ENCODE results near the gene PSG2. TPM values are rescaled to one million over a fixed set of nuclear protein-coding genes. Genes with fewer than 3 reads are reported as not detected.
"Not testable (repeated sequence)": the region's sequence is repeated elsewhere in the genome, so short reads cannot be mapped to it uniquely, and the experiment has no call there.

Gene PSG2
- total and polyA plus RNA-seq, 2 experiments from 2014 or later: 0.76 to 4.3 TPM

DNA sequence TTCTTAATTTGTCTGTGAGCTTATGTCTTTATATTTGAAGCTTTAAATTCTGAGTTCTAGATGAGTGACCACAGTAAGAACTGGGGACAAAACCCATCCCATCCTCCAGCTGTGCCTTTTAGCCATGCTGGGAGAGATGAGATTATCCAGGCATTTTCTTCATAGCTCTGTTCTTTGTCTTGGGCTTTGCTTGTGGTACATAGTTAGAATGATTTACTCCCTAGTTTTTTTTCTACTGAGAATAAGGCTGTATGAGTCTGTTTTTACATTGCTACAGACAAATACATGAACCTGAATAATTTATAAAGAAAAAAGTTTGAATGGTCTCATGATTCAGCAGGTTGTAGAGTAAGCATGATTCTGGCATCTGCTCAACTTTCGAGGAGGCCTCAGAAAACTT, 24.9 kb upstream of the PSG2 start:
- H3K27me3 ChIP-seq (replicated peaks; ENCODE audit: insufficient read depth); H3K36me3 ChIP-seq (ENCODE audit: low read depth); H3K9me3 ChIP-seq (ENCODE audit: low read depth); H3K9ac ChIP-seq; H4K20me1 ChIP-seq (ENCODE audit: insufficient read depth); DNase-seq; H3K4me3 ChIP-seq; H2AFZ ChIP-seq; H3K79me2 ChIP-seq (ENCODE audit: insufficient read depth); H3K9me2 ChIP-seq (ENCODE audit: insufficient read depth); H3K27ac ChIP-seq; H3K4me2 ChIP-seq (ENCODE audit: unreplicated experiment): not testable (repeated sequence)
- in situ Hi-C loops (cut with MboI): loop anchor here (10.0 kb wide), 1 partner anchor 307 kb away; the partner anchor contains the start of gene TEX101
- H3F3A ChIP-seq (ENCODE audit: insufficient read depth): peaks cover 21% of the 10 kb centered on the region
- H3K4me1 ChIP-seq (ENCODE audit: insufficient read depth): peaks cover 32% of the 10 kb centered on the region
- WGBS, 2 experiments (ENCODE audit: low coverage in 1 of 2, low lambda C conversion rate in 2 of 2, missing lambda C conversion rate in 2 of 2): 88 to 100% methylated on average over 1 of the region's 1 CpG

DNA sequence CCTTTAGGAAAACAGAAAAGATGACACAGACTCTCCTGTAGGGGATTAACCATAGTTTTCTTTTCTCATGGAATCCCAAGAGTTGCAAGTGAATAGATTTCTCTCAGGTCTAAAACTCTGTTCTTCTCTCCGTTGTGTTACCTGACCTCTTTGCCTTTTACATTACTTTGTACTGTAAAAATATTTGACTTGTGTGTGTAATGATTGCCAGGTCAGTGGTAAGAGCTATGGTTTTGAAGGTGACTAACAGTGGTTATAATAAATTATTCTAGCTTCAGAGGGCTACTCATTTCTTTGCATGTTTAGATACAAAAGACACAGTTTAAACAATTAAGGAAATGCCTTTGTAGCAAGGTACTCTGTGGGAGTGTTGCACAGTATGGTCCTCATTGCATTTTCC, 23.0 kb upstream of the PSG2 start:
- H3K4me1 ChIP-seq (ENCODE audit: insufficient read depth): peaks cover 26% of the 10 kb centered on the region
- 56 to 64% methylated on average over 1 of the region's 1 CpG for whole genome bisulfite sequencing, 2 experiments (ENCODE audit: low coverage in 1 of 2, low lambda C conversion rate in 2 of 2, missing lambda C conversion rate in 2 of 2)
- H3K9me2 ChIP-seq (ENCODE audit: insufficient read depth): no peaks in the 10 kb centered on the region
- no peaks in the 10 kb centered on the region for H3K9me3 ChIP-seq (ENCODE audit: low read depth)
- H3K4me3 ChIP-seq: no peak overlapping the region
- H3F3A ChIP-seq (ENCODE audit: insufficient read depth): peaks cover 23% of the 10 kb centered on the region
- no peaks in the 10 kb centered on the region for H3K27me3 ChIP-seq (replicated peaks; ENCODE audit: insufficient read depth)
- in situ Hi-C loops (cut with MboI): loop anchor here (10.0 kb wide), 1 partner anchor 309 kb away; the partner anchor contains the start of gene TEX101
- DNase-seq: peak; percentile 27
- no peaks in the 10 kb centered on the region for H3K36me3 ChIP-seq (ENCODE audit: low read depth)
- no peaks in the 10 kb centered on the region for H4K20me1 ChIP-seq (ENCODE audit: insufficient read depth)
- no peaks in the 10 kb centered on the region for H3K79me2 ChIP-seq (ENCODE audit: insufficient read depth)
- H3K27ac ChIP-seq: 0 out of 2 replicates have a peak overlapping the region, but pooled peaks have one; percentile 6
- H3K9ac ChIP-seq: no peak overlapping the region
- peak overlapping the region; percentile 3; the same call in 1 of the 2 replicates for H2AFZ ChIP-seq
- no peak for TF ChIP-seq EZH2phosphoT487 (IDR thresholded peaks at IDR 0.05; ENCODE audit: insufficient read depth, low read depth)
- no peak for TF ChIP-seq EZH2 (IDR thresholded peaks at IDR 0.05; ENCODE audit: insufficient read depth, poor library complexity, severe bottlenecking)
- H3K4me2 ChIP-seq (ENCODE audit: unreplicated experiment): peak overlapping the region; percentile 30

DNA sequence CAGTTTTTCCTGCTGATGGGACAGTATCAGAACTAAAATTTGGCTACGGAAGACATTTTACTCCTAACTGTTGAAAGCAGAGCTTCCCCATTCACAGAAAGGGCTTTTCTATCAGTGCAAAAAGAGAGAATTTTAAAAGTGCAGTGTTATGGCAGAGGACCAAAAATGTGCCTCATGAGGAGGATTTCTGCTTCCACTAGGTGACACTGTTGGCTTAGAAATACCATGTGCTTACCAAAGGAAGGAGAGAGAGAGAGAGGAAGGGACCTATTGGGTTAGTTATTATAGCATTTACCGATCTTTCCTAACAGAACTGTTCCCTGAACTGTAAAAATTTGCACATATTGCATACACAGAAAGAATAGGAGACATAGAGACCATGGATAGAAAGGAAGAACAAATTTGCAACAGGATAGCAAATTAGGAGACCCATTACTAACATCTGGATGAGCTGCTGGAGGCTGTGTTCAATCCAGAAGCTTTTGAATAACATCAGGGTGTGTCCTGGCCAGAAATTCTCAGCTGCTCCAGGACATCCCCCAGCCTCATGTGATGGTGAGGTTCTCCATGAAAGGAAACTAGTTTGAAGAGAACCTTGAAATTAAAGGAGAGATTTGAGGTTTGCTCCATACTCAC, 21.8 kb upstream of the PSG2 start:
- WGBS, 2 experiments (ENCODE audit: low coverage in 1 of 2, low lambda C conversion rate in 2 of 2, missing lambda C conversion rate in 2 of 2): 20 to 30% methylated on average over 2 of the region's 2 CpGs
- H2AFZ ChIP-seq: peak overlapping the region; percentile 66
- H3K9me3 ChIP-seq (ENCODE audit: low read depth); H3K36me3 ChIP-seq (ENCODE audit: low read depth); H3K9me2 ChIP-seq (ENCODE audit: insufficient read depth); H3K27me3 ChIP-seq (replicated peaks; ENCODE audit: insufficient read depth); H4K20me1 ChIP-seq (ENCODE audit: insufficient read depth); H3K4me3 ChIP-seq; H3K79me2 ChIP-seq (ENCODE audit: insufficient read depth); H3K9ac ChIP-seq: not testable (repeated sequence)
- peaks cover 18% of the 10 kb centered on the region for H3K4me1 ChIP-seq (ENCODE audit: insufficient read depth)
- in situ Hi-C loops (cut with MboI): loop anchor here (10.0 kb wide), 1 partner anchor 310 kb away; the partner anchor contains the start of gene TEX101
- peak; percentile 87 for DNase-seq
- H3K4me2 ChIP-seq (ENCODE audit: unreplicated experiment): peak overlapping the region; percentile 64
- H3F3A ChIP-seq (ENCODE audit: insufficient read depth): peaks cover 16% of the 10 kb centered on the region
- peak overlapping the region; percentile 26; the same call in 1 of the 2 replicates for H3K27ac ChIP-seq

DNA sequence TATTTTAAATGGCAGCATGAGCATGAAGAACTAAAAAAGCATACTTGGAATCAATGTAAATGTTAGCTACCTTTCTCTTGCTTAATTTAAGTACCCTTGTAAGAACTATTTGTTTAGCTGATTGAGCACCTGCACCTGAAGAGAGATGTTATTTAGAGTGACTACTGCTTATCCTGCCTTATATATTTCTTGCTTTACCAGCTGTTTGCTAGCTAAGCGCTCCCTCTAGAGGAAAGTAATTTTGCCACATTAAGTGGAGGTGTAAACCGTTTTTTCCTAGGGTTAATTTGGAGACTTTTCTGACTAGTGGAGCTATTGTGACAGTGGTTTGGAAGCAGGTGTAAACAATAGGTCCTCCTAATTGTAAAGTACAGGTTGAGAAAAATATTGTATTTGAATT, 19.4 kb upstream of the PSG2 start:
- in situ Hi-C loops (cut with MboI): loop anchor here (10.0 kb wide), 1 partner anchor 313 kb away; the partner anchor contains the start of gene TEX101
- no peaks in the 10 kb centered on the region for H3K9me3 ChIP-seq (ENCODE audit: low read depth)
- TF ChIP-seq EZH2 (IDR thresholded peaks at IDR 0.05; ENCODE audit: insufficient read depth, poor library complexity, severe bottlenecking): no peak
- no peak for TF ChIP-seq EZH2phosphoT487 (IDR thresholded peaks at IDR 0.05; ENCODE audit: insufficient read depth, low read depth)
- DNase-seq: peak; percentile 29
- H3K4me1 ChIP-seq (ENCODE audit: insufficient read depth): peaks cover 18% of the 10 kb centered on the region
- no peak overlapping the region for H3K27ac ChIP-seq
- no peak overlapping the region for H2AFZ ChIP-seq
- H4K20me1 ChIP-seq (ENCODE audit: insufficient read depth): no peaks in the 10 kb centered on the region
- H3K9me2 ChIP-seq (ENCODE audit: insufficient read depth): no peaks in the 10 kb centered on the region
- H3K27me3 ChIP-seq (replicated peaks; ENCODE audit: insufficient read depth): no peaks in the 10 kb centered on the region
- WGBS, 2 experiments (ENCODE audit: low coverage in 1 of 2, low lambda C conversion rate in 2 of 2, missing lambda C conversion rate in 2 of 2): 45 to 64% methylated on average over 2 of the region's 2 CpGs
- no peak overlapping the region for H3K4me3 ChIP-seq
- no peaks in the 10 kb centered on the region for H3K36me3 ChIP-seq (ENCODE audit: low read depth)
- peaks cover 16% of the 10 kb centered on the region for H3F3A ChIP-seq (ENCODE audit: insufficient read depth)
- H3K4me2 ChIP-seq (ENCODE audit: unreplicated experiment): no peak overlapping the region
- H3K9ac ChIP-seq: no peak overlapping the region
- H3K79me2 ChIP-seq (ENCODE audit: insufficient read depth): no peaks in the 10 kb centered on the region

DNA sequence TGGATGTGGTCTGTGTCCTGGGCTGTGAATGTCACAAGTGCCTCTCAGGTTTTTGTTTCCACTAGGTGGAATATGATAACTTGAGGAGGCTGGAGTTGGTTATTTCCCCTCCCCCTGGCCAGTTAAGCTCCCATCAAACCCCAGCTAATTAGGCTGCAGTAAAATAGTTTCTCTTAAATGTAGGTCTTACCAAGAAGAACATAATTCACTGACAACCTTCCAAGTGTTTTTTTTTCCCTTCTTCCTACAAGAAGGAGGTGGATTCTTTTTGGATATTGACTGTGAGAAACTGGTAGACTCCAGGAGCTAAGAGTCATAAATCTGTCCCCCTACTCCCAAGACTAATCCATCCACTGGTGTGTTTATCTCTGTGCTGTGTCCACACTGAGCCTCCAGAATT, 15.9 kb upstream of the PSG2 start:
- H4K20me1 ChIP-seq (ENCODE audit: insufficient read depth); H3K4me3 ChIP-seq; H3K27ac ChIP-seq; H2AFZ ChIP-seq; H3F3A ChIP-seq (ENCODE audit: insufficient read depth); DNase-seq; H3K9me3 ChIP-seq (ENCODE audit: low read depth); H3K79me2 ChIP-seq (ENCODE audit: insufficient read depth); H3K9ac ChIP-seq; H3K36me3 ChIP-seq (ENCODE audit: low read depth); H3K4me2 ChIP-seq (ENCODE audit: unreplicated experiment); H3K27me3 ChIP-seq (replicated peaks; ENCODE audit: insufficient read depth); H3K4me1 ChIP-seq (ENCODE audit: insufficient read depth); H3K9me2 ChIP-seq (ENCODE audit: insufficient read depth): not testable (repeated sequence)
- in situ Hi-C loops (cut with MboI): loop anchor here (25.0 kb wide), 1 partner anchor 311 kb away; no protein-coding TSS in a partner anchor

DNA sequence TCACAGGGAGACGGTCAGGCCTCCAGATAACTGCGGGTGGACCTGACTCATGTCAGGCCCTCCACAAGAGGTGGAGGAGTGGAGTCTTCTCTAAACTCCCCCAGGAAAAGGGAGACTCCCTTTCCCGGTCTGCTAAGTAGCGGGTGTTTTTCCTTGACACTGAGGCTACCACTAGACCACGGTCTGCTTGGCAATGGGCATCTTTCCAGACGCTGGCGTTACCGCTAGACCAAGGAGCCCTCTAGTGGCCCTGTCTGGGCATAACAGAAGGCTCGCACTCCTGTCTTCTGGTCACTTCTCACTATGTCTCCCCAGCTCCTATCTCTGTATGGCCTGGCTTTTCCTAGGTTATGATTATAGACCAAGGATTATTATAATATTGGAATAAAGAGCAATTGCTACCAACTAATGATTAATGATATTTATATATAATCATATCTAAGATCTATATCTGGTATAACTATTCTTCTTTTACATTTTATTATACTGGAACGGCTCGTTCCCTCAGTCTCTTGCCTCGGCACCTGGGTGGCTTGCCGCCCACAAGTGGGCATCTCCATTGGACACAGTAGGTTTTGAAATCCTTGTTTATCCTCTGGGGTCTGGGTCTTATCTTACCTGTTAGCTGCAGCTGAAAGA, 5.3 kb upstream of the PSG2 start:
- H3K27me3 ChIP-seq (replicated peaks; ENCODE audit: insufficient read depth); H3K79me2 ChIP-seq (ENCODE audit: insufficient read depth); H3K9me3 ChIP-seq (ENCODE audit: low read depth); H3K36me3 ChIP-seq (ENCODE audit: low read depth); H3K9ac ChIP-seq; H3K4me3 ChIP-seq; H4K20me1 ChIP-seq (ENCODE audit: insufficient read depth); H3K4me2 ChIP-seq (ENCODE audit: unreplicated experiment); H3K9me2 ChIP-seq (ENCODE audit: insufficient read depth): not testable (repeated sequence)
- 0 out of 2 replicates have a peak overlapping the region, but pooled peaks have one; percentile 33 for H3K27ac ChIP-seq
- peaks cover 25% of the 10 kb centered on the region for H3K4me1 ChIP-seq (ENCODE audit: insufficient read depth)
- in situ Hi-C loops (cut with MboI): loop anchor here (25.0 kb wide), 1 partner anchor 301 kb away; no protein-coding TSS in a partner anchor
- H3F3A ChIP-seq (ENCODE audit: insufficient read depth): peaks cover 25% of the 10 kb centered on the region
- DNase-seq: peak; percentile 84
- peak overlapping the region; percentile 33; the same call in 1 of the 2 replicates for H2AFZ ChIP-seq
- WGBS, 2 experiments (ENCODE audit: low coverage in 1 of 2, low lambda C conversion rate in 2 of 2, missing lambda C conversion rate in 2 of 2): 39 to 41% methylated on average over 13 of the region's 13 CpGs
